GM21576 (cell line): ENCODE results near the gene MUSK.
"Not testable (repeated sequence)": the region's sequence is repeated elsewhere in the genome, so short reads cannot be mapped to it uniquely, and the experiment has no call there.

ENCODE experiments used
- ATAC-seq: cut with Tn5 transposase; IDR thresholded peaks from one replicate; pipeline ENCODE4 v1.9.1; 2021; ENCODE audit warnings: mild to moderate bottlenecking, moderate library complexity; ENCODE audit not compliant: unreplicated experiment

MUSK gene

DNA sequence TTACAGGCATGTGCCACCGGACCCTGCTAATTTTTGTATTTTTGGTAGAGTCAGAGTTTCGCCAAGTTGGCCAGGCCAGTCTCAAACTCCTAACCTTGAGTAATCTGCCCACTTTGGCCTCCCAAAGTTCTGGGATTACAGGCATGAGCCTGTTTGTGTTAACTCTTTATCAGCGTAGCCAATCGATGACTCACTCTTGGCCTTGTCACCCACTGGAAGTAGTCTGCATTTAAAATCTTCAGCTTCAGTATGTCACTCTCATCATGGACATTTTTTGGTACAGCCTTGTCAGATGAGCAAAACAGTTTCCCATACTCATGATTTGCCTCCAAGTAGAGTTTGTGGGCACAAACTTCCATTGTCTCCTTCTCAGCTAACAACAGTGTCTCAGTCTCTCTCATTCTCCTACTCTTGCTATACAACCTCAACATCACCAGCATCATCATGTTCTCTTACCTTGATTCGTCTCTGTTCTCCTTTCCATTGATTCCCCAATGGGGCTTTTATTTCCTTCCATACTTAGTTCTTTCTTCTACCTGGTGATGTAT, 22.5 kb downstream of the MUSK start:
- ATAC-seq = no peak

- not testable (repeated sequence) for ATAC-seq
Observed at GRCh38 chr9:110695846-110696245, 27.3 kb downstream of the MUSK start.

GRCh38 chr9:110700953-110701352, 32.4 kb downstream of the MUSK start:
- no peak for ATAC-seq

DNA sequence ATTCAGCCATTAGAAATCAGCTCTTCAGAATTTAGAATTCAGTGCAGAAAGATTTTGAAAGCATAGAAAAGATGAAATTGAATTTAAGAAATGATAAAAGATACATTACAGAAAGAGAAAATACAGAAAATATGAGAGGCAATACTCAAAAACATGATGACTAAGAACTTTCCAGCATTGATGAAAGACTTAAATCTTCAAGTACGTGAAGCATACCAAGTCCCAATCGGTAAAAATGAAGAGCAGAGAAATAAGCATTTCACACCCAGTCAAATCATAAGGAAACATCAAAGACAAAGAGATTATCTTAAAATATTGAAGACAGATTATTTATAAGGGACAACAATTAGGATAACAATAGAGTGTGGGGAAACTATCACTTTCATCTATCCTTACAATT, 35.1 kb downstream of the MUSK start:
- ATAC-seq = no peak

DNA sequence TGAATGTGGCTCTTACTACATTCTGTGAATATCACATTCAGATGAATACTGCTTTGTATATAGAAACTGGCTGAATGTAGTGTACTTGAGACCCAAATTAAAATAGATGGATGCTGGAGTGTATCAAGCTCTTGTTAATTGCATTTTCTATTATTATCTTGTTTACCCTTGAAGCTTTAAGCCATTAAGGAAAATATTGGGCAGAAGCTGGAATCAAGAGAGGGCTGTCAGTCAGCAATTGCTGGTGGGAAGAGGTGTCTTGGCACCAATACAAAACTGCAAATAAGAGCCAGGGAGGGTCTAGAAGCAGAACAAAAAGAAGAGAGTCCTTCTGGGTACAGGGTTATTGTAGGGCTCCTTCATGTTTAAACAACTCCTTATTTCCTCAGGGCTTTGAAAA, 38.8 kb downstream of the MUSK start:
- ATAC-seq = no peak

DNA sequence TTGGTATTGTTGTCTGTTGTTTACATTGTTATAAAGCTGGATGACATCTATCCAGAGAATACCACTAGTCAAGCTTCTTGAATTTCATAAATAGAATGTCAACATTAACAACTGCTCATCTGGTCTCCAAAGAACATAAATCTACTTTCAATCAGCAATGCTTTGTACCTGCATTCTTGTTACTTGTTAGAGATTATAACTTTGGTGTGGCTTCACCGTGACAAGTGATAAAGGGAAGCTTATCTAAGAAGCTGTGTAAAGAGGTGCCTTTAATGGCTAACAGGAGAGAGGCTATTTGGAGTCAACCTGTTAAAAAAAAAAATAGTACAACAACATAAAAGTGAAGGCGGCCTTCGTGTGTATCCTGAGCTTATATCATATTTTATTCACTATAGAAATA, 41.8 kb downstream of the MUSK start:
- ATAC-seq = no peak

DNA sequence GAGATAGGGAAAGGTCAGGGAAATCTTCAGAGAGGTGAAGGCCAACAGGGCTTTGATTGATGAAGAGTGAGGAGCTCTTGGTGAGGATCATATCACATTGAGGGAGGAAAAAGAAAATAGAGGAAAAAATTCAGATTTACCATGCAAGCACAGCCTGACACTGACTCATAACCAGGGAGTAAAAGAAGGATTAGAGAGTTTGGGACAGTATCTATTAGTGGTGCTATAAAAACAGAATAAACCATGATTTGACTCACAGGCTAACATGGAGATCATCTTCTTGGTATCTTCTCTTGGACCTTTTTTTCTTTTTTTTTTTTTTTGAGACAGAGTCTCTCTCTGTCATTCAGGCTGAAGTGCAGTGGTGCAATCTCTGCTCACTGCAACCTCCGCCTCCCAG, 44.4 kb downstream of the MUSK start:
- no peak for ATAC-seq

GRCh38 chr9:110714314-110714713, 45.7 kb downstream of the MUSK start:
- ATAC-seq = no peak

GRCh38 chr9:110728058-110728457, 59.5 kb downstream of the MUSK start:
- ATAC-seq = no peak

DNA sequence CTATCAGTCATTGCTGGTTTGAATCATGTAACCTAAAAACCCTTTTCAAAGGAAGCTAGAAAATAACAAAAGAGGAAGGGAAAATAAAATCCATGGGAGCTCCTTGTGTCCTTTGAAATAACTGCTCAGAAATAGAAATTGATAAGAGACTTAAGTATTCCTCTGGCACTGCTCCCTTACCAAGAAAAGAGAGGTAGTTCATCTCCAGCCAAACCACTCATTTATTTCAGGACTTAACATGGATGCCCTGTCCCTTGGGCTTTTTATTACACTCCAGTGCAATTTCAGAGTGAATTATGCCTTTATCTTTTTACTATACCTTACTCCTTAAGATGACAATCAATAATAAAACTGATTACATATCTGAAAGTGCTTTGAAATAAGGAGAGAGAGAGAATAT, 61.0 kb downstream of the MUSK start:
- no peak for ATAC-seq

DNA sequence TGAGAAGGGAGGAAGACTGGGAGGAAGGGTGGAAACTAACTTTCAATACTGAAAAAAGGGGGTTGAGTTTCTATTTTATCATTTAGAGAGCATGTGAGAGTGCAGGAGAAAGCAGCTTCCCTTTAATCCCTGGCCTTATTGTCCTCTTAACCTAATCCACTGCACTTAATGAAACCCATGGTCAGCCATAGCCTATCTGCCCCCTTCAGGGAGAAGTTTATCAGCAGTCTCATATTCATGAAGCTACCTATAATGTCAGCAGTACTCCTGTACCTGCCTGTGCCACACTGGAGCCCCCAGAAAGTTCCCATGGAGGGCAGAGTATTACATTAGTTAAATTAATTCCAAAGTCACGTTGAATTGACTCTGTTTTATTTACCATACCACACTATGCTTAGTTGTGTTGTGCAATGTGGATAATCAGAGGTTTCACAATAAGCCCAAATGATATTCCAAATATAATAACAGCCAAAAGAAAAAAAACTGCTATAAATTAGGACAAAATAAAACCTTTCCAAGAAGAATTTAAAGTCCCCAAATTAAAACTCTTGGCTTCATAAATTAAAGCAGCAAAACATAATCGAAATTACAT, 62.9 kb downstream of the MUSK start:
- no peak for ATAC-seq

GRCh38 chr9:110738982-110739381, 70.4 kb downstream of the MUSK start:
- no peak for ATAC-seq

DNA sequence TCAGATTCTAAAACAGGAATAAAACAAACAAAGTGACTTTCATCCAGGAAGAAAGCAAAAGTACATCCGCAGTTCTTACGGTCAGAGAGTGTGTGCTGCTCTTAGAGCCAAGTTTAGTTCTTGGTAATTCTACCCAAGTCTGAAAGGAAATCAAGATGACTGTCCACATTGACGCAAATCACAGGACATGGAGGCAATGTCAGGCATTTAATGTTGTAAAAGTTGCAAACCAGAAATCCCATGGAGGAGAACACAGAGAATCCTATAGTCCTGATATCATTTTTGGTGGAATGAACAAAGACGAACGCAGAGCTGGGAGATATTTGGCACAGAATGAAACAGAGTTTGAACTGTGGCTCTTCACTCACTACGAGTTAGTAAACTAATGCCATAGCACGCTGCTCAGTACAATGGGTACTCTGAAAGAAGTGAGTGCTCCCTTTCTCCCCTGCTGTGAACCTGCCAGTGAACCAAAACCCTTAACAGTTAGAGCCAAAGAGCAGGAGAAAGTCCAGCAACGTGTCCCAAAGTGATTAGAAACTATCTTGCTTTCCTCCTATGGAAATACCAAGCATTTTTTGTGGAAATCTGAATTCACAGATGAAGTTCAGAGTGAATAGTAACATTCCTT, 74.3 kb downstream of the MUSK start:
- ATAC-seq = no peak

- no peak for ATAC-seq
Observed at GRCh38 chr9:110744715-110745384, 76.3 kb downstream of the MUSK start.

DNA sequence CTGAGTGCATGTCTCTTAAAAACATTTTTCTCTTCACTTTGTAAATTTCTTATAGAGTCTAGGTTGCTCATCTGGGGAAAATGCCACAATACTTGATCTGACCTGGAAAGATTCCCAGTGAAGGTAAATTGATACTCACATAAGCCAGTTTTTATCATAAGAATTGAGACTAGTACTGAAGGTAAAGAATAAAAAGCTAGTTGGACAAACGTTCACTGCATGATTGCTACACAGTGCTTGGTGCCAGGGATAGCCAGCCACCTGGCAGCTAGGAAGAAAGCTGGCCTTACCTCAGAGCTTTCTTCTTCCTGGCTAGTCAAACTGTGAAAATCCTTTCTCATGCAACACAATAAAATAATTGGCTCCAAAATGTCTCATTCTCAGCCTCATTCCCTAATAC, 77.1 kb downstream of the MUSK start:
- ATAC-seq = no peak

- ATAC-seq = no peak
Observed at GRCh38 chr9:110746211-110746930, 77.8 kb downstream of the MUSK start.

GRCh38 chr9:110748251-110748893, 79.8 kb downstream of the MUSK start:
- ATAC-seq = no peak

DNA sequence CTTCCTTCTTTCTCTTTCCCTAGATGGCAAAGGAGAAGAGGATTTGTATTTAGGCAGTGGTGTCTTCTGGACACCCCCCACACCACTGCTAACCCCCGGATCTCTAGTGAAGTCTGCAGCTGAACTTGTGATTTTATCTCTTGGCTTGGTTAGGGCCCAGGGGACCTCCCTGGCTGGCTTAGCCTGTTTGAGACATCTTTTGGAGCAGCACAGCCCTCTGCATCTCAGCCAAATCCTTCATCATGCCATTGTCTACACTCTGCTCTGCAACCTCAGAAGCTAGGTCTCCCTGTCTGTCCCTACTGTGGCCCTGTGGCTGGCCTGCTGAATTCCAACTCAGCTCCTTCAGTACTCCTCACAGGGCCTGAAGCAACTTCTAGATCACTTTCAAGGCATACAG, 81.7 kb downstream of the MUSK start:
- no peak for ATAC-seq

DNA sequence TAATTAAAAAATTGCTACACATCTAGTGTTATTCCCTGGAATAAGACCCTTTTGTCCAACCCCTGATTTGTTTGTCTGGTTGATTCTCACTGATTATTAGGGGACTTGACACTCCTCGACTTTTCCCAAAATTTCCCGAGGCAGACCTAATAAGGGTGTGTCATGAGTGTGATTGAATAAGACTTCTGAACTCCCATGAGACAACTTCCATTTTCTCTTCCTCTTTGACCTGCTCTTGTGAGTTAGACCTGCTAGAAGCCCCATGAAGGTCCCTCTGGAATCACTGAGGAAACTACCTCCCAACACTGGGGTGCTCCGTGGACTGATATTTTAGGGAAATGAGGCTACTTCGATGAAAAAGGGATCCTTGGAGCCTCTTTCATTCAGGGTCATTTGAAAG, 83.4 kb downstream of the MUSK start:
- ATAC-seq = no peak

DNA sequence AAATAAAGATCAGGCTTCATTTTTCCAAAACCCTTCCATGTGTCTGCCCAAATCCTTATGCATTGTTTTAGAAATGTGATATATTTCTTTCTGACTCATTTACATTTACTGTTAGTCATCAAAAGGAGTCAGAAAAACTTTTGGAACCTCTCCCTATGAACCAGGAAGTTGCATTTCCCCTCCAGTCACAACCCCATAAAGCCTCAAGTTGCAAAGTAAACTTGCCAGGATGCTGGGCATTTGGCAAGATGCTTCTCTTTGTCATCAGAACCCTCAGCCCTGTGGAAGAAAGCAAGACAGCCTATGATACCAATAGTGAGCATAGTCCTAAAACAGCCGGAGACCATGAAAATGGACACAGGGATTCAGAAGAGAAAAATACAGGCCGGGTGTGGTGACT, 84.2 kb downstream of the MUSK start:
- ATAC-seq = no peak

GRCh38 chr9:110753731-110754231, 85.2 kb downstream of the MUSK start:
- ATAC-seq = no peak
